D341Med (cell line): ENCODE results near the gene ST6GALNAC2.
"Not testable (repeated sequence)": the region's sequence is repeated elsewhere in the genome, so short reads cannot be mapped to it uniquely, and the experiment has no call there.

ENCODE experiments used
- DNase-seq: peaks from one replicate; pipeline ENCODE4 v3.0.0; 2012; ENCODE audit warnings: low spot score

The ST6GALNAC2 gene

GRCh38 chr17:76540381-76541300, 45.0 kb downstream of the ST6GALNAC2 start:
- DNase-seq: peak; percentile 99

- peak; percentile 41 for DNase-seq
These were observed 45.9 kb downstream of the ST6GALNAC2 start, which contains the start of gene PRCD for GRCh38 chr17:76539631-76540271. TSS of gene PRCD (plus strand) at chr17:76540044. CDS start at chr17:76540142, 98 bp downstream.

DNA sequence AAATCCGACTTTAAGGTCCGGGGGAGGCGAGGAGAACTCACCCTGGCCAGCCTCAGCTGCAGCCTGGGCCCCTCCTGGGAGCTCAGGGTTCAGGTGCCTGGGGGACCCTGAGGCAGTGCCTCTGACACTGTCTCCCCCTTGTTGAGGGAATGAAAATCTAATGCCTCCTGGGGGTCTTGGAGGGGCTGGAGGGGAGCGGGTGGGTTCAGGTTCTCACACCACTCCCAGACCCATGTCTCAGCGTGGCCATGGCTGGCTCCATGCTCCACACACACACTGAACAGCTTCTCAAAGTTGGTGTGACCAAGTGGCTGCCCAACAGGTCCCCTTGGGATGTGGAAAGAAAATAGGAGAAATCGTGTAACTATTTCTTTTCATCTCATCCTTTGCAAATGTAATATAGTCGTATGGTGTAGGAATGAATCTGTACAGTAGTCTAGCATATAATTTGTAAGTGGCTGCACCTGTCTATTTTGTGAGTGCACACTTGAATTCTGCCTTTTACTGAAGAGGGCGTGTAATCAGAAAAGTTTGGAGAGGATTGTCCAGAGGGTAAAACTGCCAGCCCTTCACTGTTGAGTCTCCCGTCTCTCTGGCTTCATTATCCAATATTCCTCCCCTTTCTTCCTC, 46.6 kb downstream of the ST6GALNAC2 start:
- peak; percentile 34 for DNase-seq

- peak; percentile 41 for DNase-seq
These were observed 47.3 kb downstream of the ST6GALNAC2 start for GRCh38 chr17:76538281-76538931.

- peak; percentile 65 for DNase-seq
These were observed 47.9 kb downstream of the ST6GALNAC2 start, which contains the start of gene CYGB for GRCh38 chr17:76537578-76538280. TSS of gene CYGB (minus strand) at chr17:76537709. CDS start at chr17:76537542, 167 bp downstream.

- DNase-seq: no peak
These were observed 48.4 kb downstream of the ST6GALNAC2 start for GRCh38 chr17:76537288-76537577.

DNA sequence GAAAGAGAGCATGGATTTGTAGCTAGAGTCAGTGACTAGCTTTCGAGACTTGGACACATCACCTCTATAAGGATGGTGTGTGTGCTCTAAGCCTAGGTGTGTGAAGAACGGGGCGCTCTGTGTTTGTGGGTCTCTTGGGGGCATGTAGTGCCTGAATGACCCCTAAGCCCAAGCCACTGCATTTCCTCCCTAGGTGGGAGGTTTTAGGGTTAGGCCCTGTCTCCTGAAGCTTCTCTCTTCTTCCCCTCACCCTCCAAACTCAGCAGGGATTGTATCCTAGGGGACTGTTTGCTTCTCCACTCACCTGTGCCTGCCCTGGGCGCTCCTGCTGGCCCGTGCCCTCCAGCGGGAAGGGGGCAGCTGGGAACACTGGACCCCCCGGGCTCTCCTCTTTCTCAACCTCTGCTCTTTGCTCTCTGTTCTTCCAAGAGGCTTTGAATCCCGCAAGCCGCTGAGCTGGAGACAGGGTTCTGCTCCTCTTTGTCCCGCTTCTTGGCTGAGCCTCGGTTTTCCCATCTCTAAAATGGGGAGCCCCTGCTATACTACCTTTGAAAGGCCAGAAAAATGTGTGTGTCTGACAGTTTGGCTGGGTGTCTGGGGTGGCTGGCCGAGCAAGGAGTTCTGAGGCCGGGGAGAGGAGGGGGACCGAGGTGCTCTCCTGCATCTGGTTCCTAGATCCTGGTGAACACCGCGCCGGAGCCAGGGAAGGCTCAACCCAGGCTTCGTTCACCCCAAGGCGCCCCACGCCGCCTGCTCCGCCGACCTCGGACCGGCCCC, 49.0 kb downstream of the ST6GALNAC2 start:
- DNase-seq: peak; percentile 35

GRCh38 chr17:76535788-76536510, 49.7 kb downstream of the ST6GALNAC2 start:
- DNase-seq: no peak

- no peak for DNase-seq
These were observed 50.6 kb downstream of the ST6GALNAC2 start for GRCh38 chr17:76534831-76535732.

- DNase-seq: not testable (repeated sequence)
These were observed 51.9 kb downstream of the ST6GALNAC2 start for GRCh38 chr17:76533640-76534359.

GRCh38 chr17:76532072-76532651, 53.5 kb downstream of the ST6GALNAC2 start:
- DNase-seq: no peak

DNA sequence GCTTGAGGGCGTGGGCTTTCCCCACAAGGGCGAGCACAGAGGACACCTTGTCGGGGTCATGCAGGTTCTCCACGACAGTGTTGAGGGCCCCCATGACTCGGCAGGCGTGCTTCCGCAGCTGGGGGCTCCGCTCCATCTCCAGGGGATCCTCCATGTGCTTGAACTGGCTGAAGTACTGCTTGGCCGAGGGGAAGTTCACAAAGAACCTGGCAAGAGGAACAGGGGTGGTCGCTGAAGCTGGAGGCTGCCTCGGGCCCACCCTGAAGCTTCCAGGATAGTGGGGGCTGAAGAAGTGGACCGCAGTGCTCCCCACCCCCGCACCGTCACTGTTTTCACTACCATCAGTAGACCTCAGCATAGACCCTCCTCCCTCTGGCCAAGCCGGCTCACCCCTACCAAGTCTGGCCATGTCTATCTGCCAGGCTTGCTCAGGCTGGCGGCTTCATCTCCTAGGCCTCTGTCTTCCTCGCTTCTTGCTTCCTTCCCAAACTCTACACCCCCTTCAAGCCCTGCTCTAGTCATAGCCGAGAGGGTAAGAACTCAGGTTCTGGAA, 54.1 kb downstream of the ST6GALNAC2 start:
- DNase-seq: no peak

GRCh38 chr17:76530811-76531485, 54.7 kb downstream of the ST6GALNAC2 start:
- no peak for DNase-seq

DNA sequence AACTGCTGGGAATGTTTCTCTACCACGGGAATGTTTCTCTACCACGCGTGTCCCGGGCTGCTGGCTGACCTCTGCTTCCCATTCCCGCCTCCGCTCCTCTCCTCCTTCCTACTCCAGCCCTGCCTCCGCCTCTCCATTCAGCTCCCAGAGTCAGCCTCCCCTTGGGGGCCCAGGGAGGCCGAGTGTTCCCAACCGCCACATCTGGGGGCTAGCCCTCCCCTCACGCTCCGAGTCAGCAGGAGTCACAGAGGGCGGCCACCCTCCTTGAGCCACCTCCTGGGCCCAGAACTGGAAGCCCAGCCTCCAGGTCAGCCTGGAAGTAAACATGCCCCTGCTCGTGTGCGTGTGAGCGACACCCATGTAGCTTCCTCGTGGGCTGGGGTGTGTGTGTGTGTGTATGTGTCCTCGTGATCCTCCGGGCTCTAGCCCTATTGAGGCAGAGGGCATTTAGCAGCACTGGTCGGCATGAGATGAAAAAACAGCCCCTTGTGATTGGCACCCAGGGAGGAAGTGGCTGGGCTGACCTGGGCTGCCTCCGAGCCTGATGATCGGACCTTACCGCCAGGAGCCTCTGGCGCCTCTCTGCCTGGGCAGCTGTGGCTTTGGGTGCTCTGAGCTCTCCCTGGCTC, 55.5 kb downstream of the ST6GALNAC2 start:
- no peak for DNase-seq

DNA sequence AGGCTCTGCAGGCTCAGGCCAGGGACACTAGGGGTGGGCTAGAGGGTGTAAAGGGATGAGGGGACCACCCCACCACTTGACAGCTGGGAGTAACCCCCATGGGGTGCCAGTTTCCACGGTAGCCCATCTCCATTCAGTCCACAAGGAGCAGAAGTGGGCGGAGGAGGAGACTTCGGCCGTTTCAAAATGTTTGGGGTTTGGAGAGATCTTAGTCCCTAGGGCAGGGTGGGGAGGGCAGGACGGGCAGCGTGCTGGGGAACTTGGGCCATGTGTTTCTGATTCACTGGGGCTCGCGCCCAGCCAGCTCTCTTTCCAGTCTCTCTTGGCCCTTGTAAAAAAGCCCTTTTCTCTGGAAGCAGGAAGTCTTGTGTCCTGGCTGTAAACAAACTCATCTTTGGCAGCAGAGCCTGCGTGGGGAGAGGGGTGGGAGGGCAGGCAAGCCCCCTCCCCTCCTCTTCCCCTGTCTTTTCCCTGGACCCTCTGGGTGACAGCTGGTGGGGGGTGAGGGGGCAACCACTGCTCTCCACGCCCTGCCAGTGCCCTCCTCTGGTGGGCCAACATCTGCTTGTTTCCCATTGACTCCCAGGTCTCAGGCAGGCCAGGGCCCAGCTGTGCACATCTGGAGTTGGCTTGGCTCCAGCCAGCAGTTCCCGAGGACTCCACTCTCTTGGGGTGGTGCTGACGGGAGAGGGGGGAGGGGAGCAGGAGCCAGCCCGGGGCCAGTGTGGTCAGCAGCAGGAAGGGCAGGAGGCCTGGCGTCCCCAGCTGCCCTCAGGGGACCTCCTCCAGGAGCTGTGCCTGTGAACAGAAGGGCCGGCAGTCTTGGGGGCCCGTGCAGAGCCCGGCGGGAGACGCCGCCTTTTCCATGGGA, 56.2 kb downstream of the ST6GALNAC2 start:
- no peak for DNase-seq
